Bronchial epithelial cell (primary cell): ENCODE measurements around the gene WDR5B. TPM values are rescaled to one million over a fixed set of nuclear protein-coding genes. Genes with fewer than 3 reads are reported as not detected.

ENCODE experiments used
- DNase-seq: peaks from one replicate; pipeline ENCODE4 v3.0.0-alpha.2; 2010; ENCODE audit warnings: low read depth
- FAIRE-seq: peaks from 2 replicates; lab custom pipeline; 2011; peaks lifted over from hg19 to GRCh38; lab: Jason Lieb, UNC
- H3K27me3 ChIP-seq: 2 replicates; pipeline ENCODE4 v1.5.1; 2011; ENCODE audit warnings: low read length; ENCODE audit not compliant: control insufficient read depth, insufficient read depth
- H3K36me3 ChIP-seq: 2 replicates; pipeline ENCODE4 v1.5.1; 2011; ENCODE audit warnings: low read length; ENCODE audit not compliant: control insufficient read depth, insufficient read depth
- H3K4me3 ChIP-seq: 2 replicates; pipeline ENCODE4 v1.5.1; 2011; ENCODE audit warnings: mild to moderate bottlenecking, low read depth, low read length, control low read depth
- CTCF ChIP-seq: IDR thresholded peaks from 2 replicates; pipeline ENCODE4 v1.5.1; 2011; ENCODE audit warnings: mild to moderate bottlenecking, moderate library complexity, low read length, control low read depth, inconsistent platforms; ENCODE audit not compliant: insufficient read depth, severe bottlenecking
- total RNA-seq: library from RNA; depleted of rRNA; stranded (reverse); fragments of >200 nt; gene quantifications from 2 replicates; pipeline ENCODE4 v1.2.1, GENCODE V29; 2014

The WDR5B gene
- total RNA-seq, 1 donor from 2014 or later, result 3.9 TPM

- Histone ChIP-seq H3K4me3 (no peak overlapping the region), H3K36me3 (peaks cover 2% of the 10 kb centered on the region), H3K27me3 (no peaks in the 10 kb centered on the region)
- DNase-seq (no peak), FAIRE-seq (no peak)
- no peak for TF ChIP-seq CTCF
Measured at GRCh38 chr3:122389892-122390291, 26.0 kb downstream of the WDR5B start.

GRCh38 chr3:122389197-122389596, 26.7 kb downstream of the WDR5B start:
- no peak for TF ChIP-seq CTCF
- FAIRE-seq, result no peak
- Histone ChIP-seq H3K36me3 (peaks cover 2% of the 10 kb centered on the region), H3K4me3 (no peak overlapping the region), H3K27me3 (no peaks in the 10 kb centered on the region)
- no peak for DNase-seq

- no peak overlapping the region for H3K4me3 ChIP-seq
- no peaks in the 10 kb centered on the region for H3K27me3 ChIP-seq
- FAIRE-seq (no peak), DNase-seq (no peak)
- TF ChIP-seq CTCF, result no peak
- H3K36me3 ChIP-seq, result peaks cover 2% of the 10 kb centered on the region
Measured at GRCh38 chr3:122387709-122388108, 28.2 kb downstream of the WDR5B start.

- H3K27me3 ChIP-seq, result no peaks in the 10 kb centered on the region
- FAIRE-seq (no peak), DNase-seq (peak; percentile 80)
- peaks cover 2% of the 10 kb centered on the region for H3K36me3 ChIP-seq
- peak; percentile 67 for TF ChIP-seq CTCF
- peak within 1 kb of the TSS; percentile 62 for H3K4me3 ChIP-seq
Measured at GRCh38 chr3:122383771-122384697, 31.8 kb downstream of the WDR5B start, which contains the start of gene FAM162A. Gene FAM162A (plus strand): TSS chr3:122384182. CDS start chr3:122384266, 84 bp downstream.

- DNase-seq (peak; percentile 67), FAIRE-seq (no peak)
- H3K4me3 ChIP-seq, result peak within 1 kb of the TSS; percentile 62
- peaks cover 2% of the 10 kb centered on the region for H3K36me3 ChIP-seq
- TF ChIP-seq CTCF, result peak; percentile 1
- no peaks in the 10 kb centered on the region for H3K27me3 ChIP-seq
Measured at GRCh38 chr3:122382888-122383666, 32.8 kb downstream of the WDR5B start, which contains the start of gene MIX23. Gene MIX23 (minus strand): TSS chr3:122383231. CDS start chr3:122383224, 7 bp downstream.
